ENCODE data around the gene COL5A1. TPM values are rescaled to one million over a fixed set of nuclear protein-coding genes. Genes with fewer than 3 reads are reported as not detected.
A peak's percentile ranks its signal among the peaks of the same experiment; 100 is the strongest.

Gene COL5A1
- total and polyA plus RNA-seq, 11 donors = 7.6 to 91.3 (median 13.4) TPM

GRCh38 chr9:134614256-134614655 lies 27.3 kb upstream of the COL5A1 start:
- WGBS, 4 donors = 93 to 98% (median 96%) methylated on average over 3 of the region's 3 CpGs
- no peaks in the 10 kb centered on the region for H3K36me3 ChIP-seq
- intact Hi-C loops (cut with DNase I) = no loop called here
- H3K9me3 ChIP-seq = peaks cover 0 to 21% (median 10%) of the 10 kb centered on the region in 12 donors
- DNase-seq (no peak), ATAC-seq (no peak)
- H3K27ac ChIP-seq = no peak overlapping the region
- TF ChIP-seq POLR2A (IDR thresholded peaks at IDR 0.05) (no peak), CTCF (IDR thresholded peaks at IDR 0.05) (no peak)
- peaks cover 0 to 15% (median 0%) of the 10 kb centered on the region in 9 donors for H3K27me3 ChIP-seq
- H3K4me3 ChIP-seq = no peak overlapping the region
- H3K4me1 ChIP-seq = peaks cover 0 to 8% (median 0%) of the 10 kb centered on the region in 12 donors

- 90 to 96% (median 91%) methylated on average over 3 of the region's 3 CpGs for WGBS, 4 donors
- no peaks in the 10 kb centered on the region for H3K36me3 ChIP-seq
- H3K9me3 ChIP-seq = peaks cover 0 to 21% (median 10%) of the 10 kb centered on the region in 12 donors
- H3K4me3 ChIP-seq = no peak overlapping the region
- intact Hi-C loops (cut with DNase I) = no loop called here
- TF ChIP-seq POLR2A (IDR thresholded peaks at IDR 0.05) (no peak), CTCF (IDR thresholded peaks at IDR 0.05) (no peak)
- DNase-seq (no peak), ATAC-seq (no peak)
- H3K27ac ChIP-seq = no peak overlapping the region
- H3K4me1 ChIP-seq = peaks cover 0 to 8% (median 0%) of the 10 kb centered on the region in 12 donors
- H3K27me3 ChIP-seq = peaks cover 0 to 17% (median 0%) of the 10 kb centered on the region in 9 donors
Observed at GRCh38 chr9:134616341-134616740, 25.3 kb upstream of the COL5A1 start.

- ATAC-seq = no peak
- Histone ChIP-seq H3K36me3 (no peaks in the 10 kb centered on the region), H3K27ac (no peak overlapping the region), H3K4me1 (peaks cover 0 to 8% (median 0%) of the 10 kb centered on the region in 12 donors), H3K4me3 (no peak overlapping the region), H3K9me3 (peaks cover 0 to 14% (median 7%) of the 10 kb centered on the region in 12 donors), H3K27me3 (peaks cover 0 to 18% (median 0%) of the 10 kb centered on the region in 9 donors)
- peak in 2 of 5 donors; percentile 9 to 15 for DNase-seq
- intact Hi-C loops (cut with DNase I) = no loop called here
- TF ChIP-seq CTCF (IDR thresholded peaks at IDR 0.05) = no peak
- TF ChIP-seq POLR2A (IDR thresholded peaks at IDR 0.05) = no peak
- WGBS, 4 donors = 86 to 98% (median 88%) methylated on average over 6 to 8 of the region's 8 CpGs
Observed at GRCh38 chr9:134617246-134617645, 24.4 kb upstream of the COL5A1 start.

- ATAC-seq (no peak), DNase-seq (peak in 1 of 5 donors; percentile 33)
- Histone ChIP-seq H3K4me1 (peaks cover 0 to 8% (median 0%) of the 10 kb centered on the region in 12 donors), H3K27ac (no peak overlapping the region), H3K36me3 (no peaks in the 10 kb centered on the region), H3K27me3 (peaks cover 0 to 18% (median 0%) of the 10 kb centered on the region in 9 donors), H3K9me3 (peaks cover 0 to 9% (median 2%) of the 10 kb centered on the region in 12 donors), H3K4me3 (no peak overlapping the region)
- TF ChIP-seq POLR2A (IDR thresholded peaks at IDR 0.05) = no peak
- no peak for TF ChIP-seq CTCF (IDR thresholded peaks at IDR 0.05)
- 55 to 66% (median 57%) methylated on average over 7 to 8 of the region's 8 CpGs for WGBS, 4 donors
- intact Hi-C loops (cut with DNase I) = no loop called here
Observed at GRCh38 chr9:134617836-134618162, 23.8 kb upstream of the COL5A1 start.

Data from heart left ventricle (tissue), 16 donors.